Lower leg skin (tissue), 4 donors: ENCODE data around the gene BRD3OS. TPM values are rescaled to one million over a fixed set of nuclear protein-coding genes. Genes with fewer than 3 reads are reported as not detected.

ENCODE experiments used
- DNase-seq, 2 donors: peaks; one replicate each; pipeline ENCODE4 v3.0.0-alpha.2; 2019; ENCODE audit warnings: low spot score in 2 of 2
- H3K4me3 ChIP-seq: fragments of 200-600 bp; sonication (generic); 2 replicates; pipeline ENCODE4 v1.5.1; 2017; ENCODE audit warnings: mild to moderate bottlenecking, low read depth; ENCODE audit not compliant: poor library complexity, severe bottlenecking
- CTCF ChIP-seq, 3 donors: fragments of 450-650 bp; IDR thresholded peaks; one replicate each; pipeline ENCODE4 v1.5.1; 2016; ENCODE audit warnings: antibody characterized with exemption in 3 of 3, mild to moderate bottlenecking in 3 of 3, moderate library complexity in 2 of 3
- POLR2A ChIP-seq, 2 donors: fragments of 450-650 bp; IDR thresholded peaks; one replicate each; pipeline ENCODE4 v1.6.1; 2016 to 2017; ENCODE audit warnings: antibody characterized with exemption in 2 of 2, mild to moderate bottlenecking in 1 of 2, moderate library complexity in 1 of 2
- WGBS, 2 donors: methylation state at CpG; one replicate each; pipeline ENCODE4 v1.1.5; 2018; 5-methylcytosine and 5-hydroxymethylcytosine counted together
- intact Hi-C: fragments of 100-400 bp; cut with DNase I; formaldehyde crosslinking; loops from one replicate; pipeline ENCODE4 v1.15.0; 2023; ENCODE audit warnings: low total_unique reads
- total RNA-seq, 4 donors: library from RNA; depleted of rRNA; stranded (reverse); fragments of >200 nt; gene quantifications; one replicate each; pipeline ENCODE4 v1.1.0, GENCODE V29; 2016

Gene BRD3OS
- total RNA-seq, 4 donors from 2014 or later, result 2.5 to 11.0 (median 6.4) TPM

- no peak for DNase-seq
- TF ChIP-seq POLR2A (IDR thresholded peaks at IDR 0.05) (no peak), CTCF (IDR thresholded peaks at IDR 0.05) (no peak)
- WGBS, 2 donors, result 89% methylated on average over 14 of the region's 14 CpGs
- intact Hi-C loops, result no loop called here
- no peak overlapping the region for H3K4me3 ChIP-seq
These were observed 43.7 kb upstream of the BRD3OS start for GRCh38 chr9:133981589-133981957.

- intact Hi-C loops, result no loop called here
- no peak overlapping the region for H3K4me3 ChIP-seq
- DNase-seq, result no peak
- TF ChIP-seq CTCF (IDR thresholded peaks at IDR 0.05), result no peak
- 85 to 87% methylated on average over 24 to 28 of the region's 28 CpGs for WGBS, 2 donors
These were observed 43.2 kb upstream of the BRD3OS start for GRCh38 chr9:133981958-133982681.

- no peak for DNase-seq
- no peak for TF ChIP-seq CTCF (IDR thresholded peaks at IDR 0.05)
- TF ChIP-seq POLR2A (IDR thresholded peaks at IDR 0.05), result no peak
- H3K4me3 ChIP-seq, result no peak overlapping the region
- WGBS, 2 donors, result 90 to 91% methylated on average over 23 to 25 of the region's 25 CpGs
- intact Hi-C loops, result no loop called here
These were observed 42.1 kb upstream of the BRD3OS start for GRCh38 chr9:133982971-133983720.

GRCh38 chr9:133986061-133986460 is 39.2 kb upstream of the BRD3OS start:
- intact Hi-C loops, result no loop called here
- TF ChIP-seq POLR2A (IDR thresholded peaks at IDR 0.05) (no peak), CTCF (IDR thresholded peaks at IDR 0.05) (no peak)
- WGBS, 2 donors, result 73 to 96% methylated on average over 6 of the region's 6 CpGs
- H3K4me3 ChIP-seq, result no peak overlapping the region
- DNase-seq, result no peak

GRCh38 chr9:133986774-133987445 is 38.4 kb upstream of the BRD3OS start:
- no peak for TF ChIP-seq POLR2A (IDR thresholded peaks at IDR 0.05)
- no peak for TF ChIP-seq CTCF (IDR thresholded peaks at IDR 0.05)
- H3K4me3 ChIP-seq, result no peak overlapping the region
- 88 to 91% methylated on average over 13 of the region's 13 CpGs for WGBS, 2 donors
- no peak for DNase-seq
- intact Hi-C loops, result no loop called here
